HG03342 (cell line): Measurements from ENCODE around the gene TIMP1.

ENCODE experiments used
- ATAC-seq: cut with Tn5 transposase; IDR thresholded peaks from one replicate; pipeline ENCODE4 v1.9.1; 2021; ENCODE audit warnings: mild to moderate bottlenecking, moderate library complexity; ENCODE audit not compliant: unreplicated experiment

Gene TIMP1

DNA sequence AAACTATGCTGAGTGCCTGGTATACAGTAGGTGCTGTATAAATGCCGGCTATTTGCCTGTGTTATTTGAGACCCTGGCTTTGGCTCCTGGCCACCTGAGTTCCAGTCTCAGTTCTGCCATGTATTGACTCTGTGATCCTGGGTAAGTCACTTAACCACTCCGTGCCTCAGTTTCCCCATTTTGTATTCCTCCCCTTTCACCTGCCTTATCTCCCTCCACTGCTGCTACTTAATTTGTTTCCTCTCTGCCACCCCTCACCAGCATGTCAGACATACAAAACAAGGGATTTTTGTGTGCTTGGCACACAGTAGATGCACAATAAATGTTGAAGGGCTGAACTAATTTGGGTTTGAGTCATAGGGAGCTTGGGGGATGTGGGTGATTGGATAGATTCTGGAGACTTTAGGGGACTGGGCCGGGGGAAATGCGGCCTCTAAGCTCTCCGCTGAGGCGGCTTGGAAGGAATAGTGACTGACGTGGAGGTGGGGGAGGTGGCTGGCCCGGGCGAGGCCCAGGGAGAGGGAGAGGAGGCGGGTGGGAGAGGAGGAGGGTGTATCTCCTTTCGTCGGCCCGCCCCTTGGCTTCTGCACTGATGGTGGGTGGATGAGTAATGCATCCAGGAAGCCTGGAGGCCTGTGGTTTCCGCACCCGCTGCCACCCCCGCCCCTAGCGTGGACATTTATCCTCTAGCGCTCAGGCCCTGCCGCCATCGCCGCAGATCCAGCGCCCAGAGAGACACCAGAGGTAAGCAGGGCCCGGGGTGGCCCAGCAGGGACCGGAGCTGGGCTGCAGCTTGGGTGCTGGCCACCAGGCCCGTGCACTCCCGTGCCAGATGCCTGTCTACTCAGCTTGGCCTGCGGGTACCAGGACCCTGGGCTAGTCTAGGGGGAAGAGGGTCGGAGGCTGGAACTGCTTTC, at the start of gene TIMP1:
Gene TIMP1 (plus strand): TSS at position 706 of the 917 bp plus-strand sequence. CDS start 980 bp downstream, outside the sequence.
- ATAC-seq, result peak; percentile 86

DNA sequence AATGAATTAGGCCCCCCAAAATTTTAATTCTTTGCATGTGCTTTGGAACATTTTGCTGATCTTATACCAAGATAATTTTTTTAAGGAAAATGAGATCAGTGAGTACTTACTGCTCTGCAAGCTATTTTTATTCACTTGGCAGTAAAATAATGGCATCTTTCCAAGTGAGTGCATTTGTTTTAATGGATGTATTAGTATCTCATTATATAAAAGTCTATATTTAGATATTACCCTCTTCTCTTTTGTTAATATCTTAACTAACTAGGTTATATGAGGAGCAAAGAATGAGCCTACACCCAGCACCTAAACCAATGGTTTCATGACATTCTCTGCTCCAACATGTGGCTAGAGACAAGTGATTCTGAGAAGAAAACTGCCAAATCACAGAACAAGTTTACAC, 42.4 kb upstream of the TIMP1 start:
- no peak for ATAC-seq

DNA sequence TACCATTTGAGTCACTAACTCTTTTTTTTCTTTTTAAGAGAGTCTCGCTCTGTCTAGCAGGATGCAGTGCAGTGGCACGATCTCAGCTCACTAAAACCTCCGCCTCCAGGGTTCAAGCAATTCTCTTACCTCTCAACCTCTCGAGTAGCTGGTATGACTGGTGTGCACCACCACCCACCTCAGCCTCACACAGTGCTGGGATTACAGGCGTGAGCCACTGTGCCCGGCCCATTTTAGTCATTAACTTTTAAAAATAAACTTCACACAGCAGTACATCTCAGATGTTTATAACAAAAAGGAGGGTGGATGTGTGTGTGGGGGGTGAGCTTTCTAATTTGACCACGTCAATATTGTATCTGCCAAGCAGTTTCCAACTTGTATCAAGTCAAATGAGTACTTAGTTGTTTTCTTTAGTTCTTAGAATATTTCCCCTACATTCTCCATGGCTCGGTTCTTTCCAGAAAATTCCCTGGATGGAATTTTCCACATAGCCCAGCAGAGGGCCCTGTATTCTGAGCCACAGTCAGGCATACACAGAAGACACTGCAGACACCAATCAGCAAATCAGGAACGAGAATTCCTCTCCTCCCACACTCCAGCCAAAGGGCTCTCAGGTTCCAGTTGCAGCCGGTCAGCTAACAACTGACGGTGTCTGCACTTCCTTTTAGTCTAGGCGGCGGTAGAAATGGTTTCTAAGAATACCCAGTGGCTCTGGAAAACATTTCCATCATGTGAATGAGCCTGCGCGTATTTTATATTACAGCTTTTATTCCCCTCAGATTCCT, 41.3 kb upstream of the TIMP1 start:
- ATAC-seq, result no peak

DNA sequence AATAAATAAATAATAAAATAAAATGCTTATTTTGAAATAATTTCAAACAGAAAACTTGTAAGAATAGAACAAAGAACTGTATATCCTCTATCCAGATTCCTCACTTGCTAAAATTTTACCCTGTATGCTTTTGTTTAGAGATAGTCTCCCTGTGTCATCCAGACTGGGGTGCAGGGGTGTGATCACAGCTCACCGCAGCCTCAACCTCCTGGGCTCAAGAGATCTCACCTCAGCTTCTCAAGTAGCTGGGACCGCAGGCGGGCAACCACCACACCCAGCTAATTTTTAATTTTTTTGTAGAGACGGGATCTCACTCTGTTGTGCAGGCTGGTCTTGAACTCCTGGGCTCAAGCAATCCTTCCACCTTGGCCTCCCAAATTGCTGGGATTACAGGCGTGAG, 38.7 kb upstream of the TIMP1 start:
- no peak for ATAC-seq

DNA sequence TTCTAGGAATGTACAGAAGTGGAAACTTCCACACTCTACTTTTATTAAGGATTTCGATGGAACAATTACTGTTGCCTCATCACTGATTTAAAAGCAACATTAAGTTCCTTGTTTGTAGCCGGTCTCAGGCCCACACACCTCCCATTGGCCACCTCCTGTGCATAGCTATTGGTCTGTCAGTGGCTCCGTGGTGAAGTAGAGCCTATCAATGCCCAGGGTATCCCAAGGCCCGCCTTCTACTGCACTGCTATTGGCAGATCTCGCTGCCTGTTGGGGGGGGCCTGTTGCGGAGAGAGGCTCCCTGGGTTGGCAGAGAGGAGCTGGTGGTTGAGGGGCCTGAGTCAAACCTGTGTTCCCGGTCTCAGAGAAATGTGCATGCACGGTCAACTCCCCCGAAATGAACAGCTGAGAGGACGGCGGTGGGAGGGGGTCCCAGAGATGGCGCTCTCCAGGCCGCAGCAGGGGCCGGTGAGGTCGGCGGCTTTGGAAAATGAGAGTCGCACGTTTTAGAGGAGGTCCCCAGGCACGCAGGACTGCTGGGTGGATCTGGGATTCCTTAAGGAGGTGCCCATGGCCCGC, 26.1 kb upstream of the TIMP1 start:
- peak; percentile 88 for ATAC-seq

DNA sequence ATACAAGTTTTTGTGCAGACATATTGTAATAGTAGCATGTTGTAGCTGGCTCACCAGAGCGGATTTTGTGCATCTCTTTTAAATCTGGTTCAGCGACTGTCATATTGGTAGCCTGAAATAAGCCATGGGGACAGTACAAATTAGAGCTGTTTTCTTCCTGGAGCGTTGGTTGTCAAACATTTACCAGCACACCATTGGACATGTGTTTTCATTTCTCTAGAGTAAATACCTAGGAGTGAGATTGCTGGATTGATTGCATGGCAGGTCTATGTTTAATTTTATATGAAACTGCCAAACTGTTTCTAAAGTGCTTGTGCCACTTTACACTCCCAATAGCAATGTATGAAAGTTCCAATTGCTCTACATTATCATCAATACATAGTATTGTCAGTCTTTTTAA, 23.8 kb upstream of the TIMP1 start:
- no peak for ATAC-seq

DNA sequence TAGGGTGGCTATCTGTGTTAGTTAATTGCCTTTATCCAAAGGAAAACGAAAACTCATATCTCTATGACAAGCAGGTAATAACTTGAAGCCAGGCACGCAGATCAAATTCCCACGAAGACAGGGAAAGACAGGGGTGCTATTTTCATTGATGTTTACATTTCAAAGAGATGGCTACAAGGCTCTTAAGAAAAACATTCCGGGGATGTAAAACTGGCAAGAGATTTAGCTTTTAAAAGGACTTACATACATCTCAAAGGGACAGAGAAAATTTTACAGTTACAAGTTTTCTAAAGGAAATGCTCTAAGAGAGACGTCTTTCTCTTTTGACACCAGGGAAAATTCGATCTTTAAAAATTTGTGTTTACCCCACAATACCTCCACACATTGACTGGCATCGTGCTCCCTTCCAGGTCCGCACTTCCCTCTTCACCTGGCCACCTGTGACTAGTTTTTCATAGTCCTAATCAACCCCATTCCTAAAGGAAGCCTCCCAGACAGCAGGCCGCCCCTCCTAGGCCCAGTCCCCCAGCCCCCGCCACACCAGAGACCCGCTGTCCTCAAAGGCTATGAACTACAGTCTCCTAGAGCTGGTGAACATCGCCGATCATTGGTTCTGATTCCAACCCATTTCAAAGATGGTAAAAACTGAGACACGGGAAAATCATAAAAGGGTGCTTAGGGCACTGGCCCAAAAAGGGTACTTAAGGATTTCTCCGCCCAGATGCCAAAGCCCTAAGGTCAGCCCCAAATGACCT, 21.9 kb upstream of the TIMP1 start:
- no peak for ATAC-seq

DNA sequence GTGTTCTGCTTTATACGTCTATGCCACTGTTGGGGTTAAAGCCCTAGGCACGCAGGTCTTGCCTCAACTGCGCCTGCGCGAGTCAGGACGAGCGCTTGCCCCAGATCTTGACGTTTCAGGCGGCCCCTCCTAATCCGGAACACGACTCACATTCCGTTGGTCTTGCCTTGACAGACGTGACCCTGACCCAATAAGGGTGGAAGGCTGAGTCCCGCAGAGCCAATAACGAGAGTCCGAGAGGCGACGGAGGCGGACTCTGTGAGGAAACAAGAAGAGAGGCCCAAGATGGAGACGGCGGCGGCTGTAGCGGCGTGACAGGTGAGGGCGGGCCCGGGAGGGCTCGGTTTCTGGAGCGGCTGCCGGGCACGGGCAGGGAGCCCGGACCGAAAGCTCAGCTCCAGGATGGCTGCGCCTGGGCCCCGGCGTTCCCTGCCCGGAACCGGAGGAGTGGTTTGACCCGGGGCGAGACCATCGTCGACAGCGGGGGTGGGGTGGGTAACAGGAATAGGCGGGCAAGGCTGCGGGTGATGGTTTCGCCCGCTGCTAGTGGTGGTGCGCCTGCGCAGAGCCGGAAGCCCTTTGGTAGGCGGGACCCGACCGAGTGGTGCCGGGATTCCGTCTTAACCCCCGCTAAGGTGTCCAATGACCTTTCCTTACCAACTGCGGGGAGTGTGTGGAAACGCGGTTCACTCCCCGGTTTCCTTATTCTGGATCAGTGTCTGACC, 21.1 kb upstream of the TIMP1 start, which contains the start of gene ARAF:
Gene ARAF (plus strand): TSS at position 272 of the 725 bp plus-strand sequence. CDS start 1,763 bp downstream, outside the sequence.
- ATAC-seq, result peak; percentile 81

DNA sequence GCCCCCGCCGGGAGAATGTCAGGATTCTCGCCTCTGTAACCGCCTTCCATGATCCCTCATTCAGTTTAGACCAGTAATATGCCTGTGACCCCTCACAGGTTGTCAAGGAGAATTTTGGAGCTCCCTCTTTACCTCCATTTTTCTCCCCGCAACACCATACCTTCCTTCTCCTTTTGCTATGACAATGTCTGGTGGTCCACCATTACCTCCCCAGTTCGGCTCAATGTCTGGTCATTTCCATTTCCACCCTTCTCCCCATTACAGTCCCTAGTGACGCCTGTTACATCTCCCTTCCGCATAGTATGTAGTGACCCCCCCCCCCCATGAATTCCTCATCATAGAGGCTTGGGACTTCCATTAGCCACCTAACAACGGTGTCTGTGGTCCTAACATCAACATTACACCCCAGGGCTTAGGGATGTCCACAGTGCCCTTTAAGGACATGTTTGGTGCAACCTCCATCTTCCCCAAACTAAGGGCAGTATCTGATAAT, 20.5 kb upstream of the TIMP1 start:
- peak; percentile 1 for ATAC-seq

DNA sequence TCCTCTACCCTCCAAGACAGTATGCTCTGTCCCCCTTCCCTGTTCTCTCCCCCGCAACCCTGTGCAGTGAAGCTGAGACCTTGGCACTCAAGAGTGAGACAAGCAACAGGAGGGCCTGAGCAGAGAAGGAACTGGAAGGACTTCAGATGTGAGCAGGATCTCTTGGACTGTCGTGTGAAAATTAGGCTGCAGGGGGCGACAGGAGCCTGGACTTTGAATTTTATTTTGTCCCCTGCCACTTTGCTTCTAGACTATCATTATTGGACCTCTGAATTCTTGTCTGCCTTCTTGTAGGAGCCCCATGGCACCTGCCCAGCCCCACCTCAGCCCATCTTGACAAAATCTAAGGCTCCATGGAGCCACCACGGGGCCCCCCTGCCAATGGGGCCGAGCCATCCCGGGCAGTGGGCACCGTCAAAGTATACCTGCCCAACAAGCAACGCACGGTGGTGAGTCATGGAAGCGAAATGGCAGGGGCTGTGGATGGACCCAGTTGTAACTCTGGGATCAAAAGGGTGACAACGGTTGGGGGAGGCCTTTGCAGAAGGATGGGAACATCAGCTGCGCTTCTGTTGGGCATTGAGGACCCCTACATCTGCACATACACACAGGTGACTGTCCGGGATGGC, 19.5 kb upstream of the TIMP1 start:
- no peak for ATAC-seq

DNA sequence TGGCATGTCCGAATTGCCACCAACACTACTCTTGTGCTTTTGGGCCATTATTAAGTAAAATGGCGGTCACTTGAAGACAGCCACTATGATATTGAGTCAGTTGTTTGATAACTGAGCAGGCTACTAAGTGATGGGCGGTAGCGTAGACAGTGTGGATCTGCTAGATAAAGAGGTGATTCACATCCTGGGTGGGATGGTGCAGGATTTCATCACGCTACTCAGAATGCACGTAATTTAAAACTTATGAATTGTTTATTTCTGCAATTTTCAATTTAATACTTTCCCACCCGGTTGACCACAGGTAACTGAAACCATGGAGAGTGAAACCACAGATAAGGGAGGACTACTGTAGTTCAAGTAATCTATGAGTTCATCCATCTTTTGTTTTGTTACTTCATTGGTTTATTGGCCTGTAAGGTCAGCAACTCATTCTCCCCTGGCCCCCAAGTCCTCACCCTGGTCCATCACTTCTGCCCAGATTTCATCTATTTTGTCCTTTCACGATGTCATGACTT, 18.4 kb upstream of the TIMP1 start:
- no peak for ATAC-seq

DNA sequence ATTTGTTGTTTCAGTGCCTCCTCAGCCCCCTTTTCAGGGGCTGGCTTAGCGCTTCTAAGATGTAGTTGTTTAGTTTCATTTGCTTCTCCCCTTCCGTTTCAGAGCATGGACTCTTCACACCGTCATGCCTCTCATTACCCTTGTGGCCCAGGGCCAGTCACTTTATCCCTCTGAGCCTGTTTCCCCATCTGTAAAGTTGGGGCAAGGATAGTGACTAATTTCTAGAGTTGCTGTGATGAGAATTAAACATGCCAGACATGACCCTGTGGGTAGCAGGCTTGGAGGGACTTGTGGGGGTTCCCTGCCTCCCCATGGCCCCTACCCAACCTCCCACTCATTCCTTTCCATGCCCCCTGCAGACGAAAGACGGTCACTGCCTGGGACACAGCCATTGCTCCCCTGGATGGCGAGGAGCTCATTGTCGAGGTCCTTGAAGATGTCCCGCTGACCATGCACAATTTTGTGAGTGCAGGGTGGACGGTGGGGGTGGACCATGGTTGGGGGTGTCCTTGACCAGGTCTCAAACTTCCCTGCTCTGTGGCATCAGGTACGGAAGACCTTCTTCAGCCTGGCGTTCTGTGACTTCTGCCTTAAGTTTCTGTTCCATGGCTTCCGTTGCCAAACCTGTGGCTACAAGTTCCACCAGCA, 17.7 kb upstream of the TIMP1 start:
- no peak for ATAC-seq

DNA sequence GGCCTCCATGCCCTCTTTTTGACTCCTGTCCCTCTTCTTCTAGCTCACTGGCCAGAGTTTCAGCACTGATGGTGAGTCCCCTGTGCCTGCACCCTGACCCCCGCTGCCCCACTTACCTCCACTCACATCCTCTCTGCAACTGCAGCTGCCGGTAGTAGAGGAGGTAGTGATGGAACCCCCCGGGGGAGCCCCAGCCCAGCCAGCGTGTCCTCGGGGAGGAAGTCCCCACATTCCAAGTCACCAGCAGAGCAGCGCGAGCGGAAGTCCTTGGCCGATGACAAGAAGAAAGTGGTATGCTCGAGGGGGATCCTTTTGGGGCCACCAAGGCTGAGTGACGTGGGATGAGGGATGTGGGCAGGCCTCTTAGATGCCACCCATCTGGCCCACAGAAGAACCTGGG, 15.4 kb upstream of the TIMP1 start:
- ATAC-seq, result no peak

DNA sequence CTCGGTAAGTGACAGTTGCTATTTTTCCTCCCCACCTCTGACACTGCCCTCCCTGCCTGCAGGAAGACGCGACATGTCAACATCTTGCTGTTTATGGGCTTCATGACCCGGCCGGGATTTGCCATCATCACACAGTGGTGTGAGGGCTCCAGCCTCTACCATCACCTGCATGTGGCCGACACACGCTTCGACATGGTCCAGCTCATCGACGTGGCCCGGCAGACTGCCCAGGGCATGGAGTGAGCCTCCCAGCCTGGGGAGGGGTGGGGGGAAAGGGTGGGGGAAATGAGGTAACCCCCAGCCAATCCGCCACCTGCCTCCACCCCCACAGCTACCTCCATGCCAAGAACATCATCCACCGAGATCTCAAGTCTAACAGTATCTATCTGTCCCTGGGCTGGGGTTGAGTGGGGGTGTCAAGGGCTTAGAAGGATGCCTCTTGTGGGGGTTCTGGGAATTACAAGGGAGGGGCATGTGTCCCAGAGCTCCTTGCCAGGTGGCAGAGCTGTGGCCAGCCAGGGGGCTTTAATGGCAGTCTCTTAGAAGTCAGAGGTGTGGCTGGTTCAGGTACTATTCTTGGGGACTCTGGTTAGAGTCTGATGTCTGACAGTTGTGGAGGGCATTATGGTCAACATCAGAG, 13.5 kb upstream of the TIMP1 start:
- ATAC-seq, result no peak

DNA sequence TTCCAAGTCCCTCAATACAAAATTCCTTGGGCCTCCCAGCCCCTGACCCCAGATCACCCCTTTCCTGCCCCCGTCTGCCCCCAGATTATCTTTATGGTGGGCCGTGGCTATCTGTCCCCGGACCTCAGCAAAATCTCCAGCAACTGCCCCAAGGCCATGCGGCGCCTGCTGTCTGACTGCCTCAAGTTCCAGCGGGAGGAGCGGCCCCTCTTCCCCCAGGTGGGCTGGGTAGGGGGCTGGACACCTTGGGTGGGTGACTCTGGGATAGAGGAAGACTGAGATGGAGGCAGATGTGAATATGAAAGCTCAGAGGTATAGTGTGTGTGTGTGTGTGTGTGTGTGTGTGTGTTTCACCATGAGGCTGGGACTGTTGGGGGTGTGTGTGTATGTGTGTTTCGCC, 11.4 kb upstream of the TIMP1 start:
- ATAC-seq, result no peak

DNA sequence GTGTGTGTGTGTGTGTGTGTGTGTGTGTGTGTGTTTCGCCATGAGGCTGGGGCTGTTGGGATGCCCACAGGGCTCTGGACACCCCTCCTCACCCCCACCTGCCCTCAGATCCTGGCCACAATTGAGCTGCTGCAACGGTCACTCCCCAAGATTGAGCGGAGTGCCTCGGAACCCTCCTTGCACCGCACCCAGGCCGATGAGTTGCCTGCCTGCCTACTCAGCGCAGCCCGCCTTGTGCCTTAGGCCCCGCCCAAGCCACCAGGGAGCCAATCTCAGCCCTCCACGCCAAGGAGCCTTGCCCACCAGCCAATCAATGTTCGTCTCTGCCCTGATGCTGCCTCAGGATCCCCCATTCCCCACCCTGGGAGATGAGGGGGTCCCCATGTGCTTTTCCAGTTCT, 11.0 kb upstream of the TIMP1 start:
- ATAC-seq, result no peak

DNA sequence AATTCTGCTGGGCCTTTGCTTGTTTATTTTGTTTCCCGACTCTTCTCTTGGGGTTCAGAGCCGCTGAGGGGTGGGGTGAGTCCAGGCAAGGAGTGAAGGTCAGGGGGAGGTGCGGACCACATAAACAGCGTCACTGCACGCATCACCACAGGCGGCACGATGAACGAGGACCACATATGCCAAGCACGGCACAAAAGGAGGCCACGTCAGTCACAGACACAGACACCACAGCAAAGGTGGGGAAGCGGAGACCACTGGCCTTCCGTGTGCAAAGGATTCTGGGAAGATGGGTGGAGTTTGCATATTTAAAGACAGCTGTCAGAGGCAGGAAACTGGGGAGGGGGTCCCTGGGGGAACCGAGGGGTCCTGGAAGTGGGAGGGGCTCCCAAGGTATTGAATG, 10.3 kb upstream of the TIMP1 start:
- ATAC-seq, result no peak

DNA sequence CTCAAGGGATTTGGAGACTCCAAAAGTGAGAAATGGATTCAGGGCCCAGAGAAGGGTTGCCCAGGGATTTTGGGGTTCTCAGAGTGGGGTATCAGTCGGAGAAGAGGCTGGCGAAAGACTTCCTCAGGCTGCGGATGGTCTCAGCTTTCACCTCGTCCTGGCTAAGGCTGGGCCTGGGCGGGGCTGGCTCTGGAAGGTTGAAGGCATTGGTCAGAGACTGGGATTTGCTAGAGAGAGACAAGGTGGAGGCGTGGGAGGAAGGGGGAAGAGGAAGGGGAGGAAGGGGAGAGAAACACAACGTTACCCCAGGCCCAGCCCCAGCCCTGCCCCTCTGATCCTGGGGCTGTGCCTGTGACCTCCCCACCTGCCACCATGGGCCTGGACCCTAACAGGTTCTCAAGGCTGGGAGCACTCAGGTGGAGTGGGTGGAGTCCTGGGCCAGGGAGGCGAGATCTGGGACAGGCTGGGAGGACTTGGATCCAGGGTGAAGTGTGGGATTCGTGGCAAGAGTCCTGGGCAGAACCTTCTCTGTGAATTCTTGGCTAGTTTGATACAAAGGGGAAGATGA, 9.4 kb upstream of the TIMP1 start:
- no peak for ATAC-seq
